GM18951 (cell line): Measurements from ENCODE around the gene RAMAC.
"Not testable (repeated sequence)": the region's sequence is repeated elsewhere in the genome, so short reads cannot be mapped to it uniquely, and the experiment has no call there.

Experiments used
- POLR2A ChIP-seq: IDR thresholded peaks from 4 replicates; pipeline ENCODE4 v1.6.1; 2011; ENCODE audit warnings: mild to moderate bottlenecking; ENCODE audit not compliant: insufficient read length, insufficient read depth; ENCODE audit errors: extremely low read depth
- in situ Hi-C: fragments of 300-500 bp; cut with MboI; formaldehyde crosslinking; loops from one replicate; pipeline ENCODE4 v1.12.0; 2022; ENCODE audit warnings: low sequenced_read_pairs, mixed read lengths, inconsistent platforms; ENCODE audit not compliant: unreplicated experiment

The RAMAC gene

DNA sequence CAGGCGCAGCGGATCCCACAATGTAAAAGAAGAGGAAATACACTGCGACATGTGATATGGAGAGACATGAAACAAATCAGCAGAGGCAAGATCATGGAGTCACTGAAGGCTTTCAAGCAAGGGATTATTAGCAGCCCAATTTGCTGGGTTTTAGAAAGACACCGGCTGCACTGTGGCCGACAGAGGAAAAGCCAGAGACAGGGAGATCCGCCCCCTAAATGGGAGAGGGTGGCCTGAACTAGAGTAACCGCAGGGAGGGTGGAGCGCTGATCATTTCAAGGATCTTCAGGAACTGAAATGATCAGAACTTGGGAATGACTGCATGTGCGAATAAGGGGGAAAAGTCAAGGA, 26.0 kb downstream of the RAMAC start:
- in situ Hi-C loops, result no loop called here
- TF ChIP-seq POLR2A, result no peak

- in situ Hi-C loops, result no loop called here
Measured at GRCh38 chr15:83012636-83013035, 26.6 kb downstream of the RAMAC start.

GRCh38 chr15:83014205-83014653, 28.2 kb downstream of the RAMAC start:
- in situ Hi-C loops, result no loop called here
- peak; percentile 30 for TF ChIP-seq POLR2A

More at GRCh38 chr15:83012636-83013035, 26.6 kb downstream of the RAMAC start:
- TF ChIP-seq POLR2A, result no peak

GRCh38 chr15:83015361-83015760, 29.4 kb downstream of the RAMAC start:
- in situ Hi-C loops, result no loop called here
- no peak for TF ChIP-seq POLR2A

GRCh38 chr15:83016906-83017305, 30.9 kb downstream of the RAMAC start:
- TF ChIP-seq POLR2A, result no peak
- in situ Hi-C loops, result no loop called here

DNA sequence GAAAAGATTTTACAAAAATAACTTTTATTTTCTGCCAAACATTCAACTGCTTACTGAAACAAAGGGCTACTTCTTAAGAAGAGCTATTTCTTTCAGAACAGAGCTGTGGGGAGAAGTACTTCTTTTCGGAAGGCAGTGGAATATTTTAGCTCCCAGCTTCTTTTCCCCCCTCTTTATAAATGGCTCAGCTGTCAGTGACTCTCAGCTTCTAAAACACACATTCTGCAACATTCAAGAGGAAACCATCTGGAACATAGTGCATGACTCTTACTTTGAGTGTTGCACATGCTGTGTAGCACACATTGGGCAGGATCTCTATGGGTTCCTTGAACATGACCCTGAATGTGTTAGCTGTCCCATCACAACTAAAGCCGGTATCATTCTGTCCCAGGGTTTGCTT, 32.4 kb downstream of the RAMAC start:
- TF ChIP-seq POLR2A, result no peak
- in situ Hi-C loops, result no loop called here

DNA sequence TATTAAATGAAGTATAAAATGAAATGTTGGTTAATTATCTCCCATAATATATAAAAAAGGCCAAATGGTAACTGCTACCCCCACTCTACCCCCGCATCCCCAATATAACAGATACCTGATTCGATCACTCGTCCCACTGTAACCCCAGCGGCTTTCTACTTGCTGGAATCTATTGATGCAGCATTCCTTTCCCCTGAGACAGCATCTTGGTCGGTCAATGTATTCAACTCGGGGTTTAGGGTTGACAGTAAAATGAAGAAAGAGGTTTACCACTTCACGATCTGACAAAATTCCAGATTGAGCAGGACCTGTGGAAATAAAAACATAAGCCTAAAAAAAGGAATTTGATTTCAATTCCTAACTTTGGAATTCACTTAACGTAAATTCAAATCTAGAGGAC, 44.0 kb downstream of the RAMAC start:
- in situ Hi-C loops, result no loop called here
- no peak for TF ChIP-seq POLR2A

GRCh38 chr15:83031234-83031633, 45.2 kb downstream of the RAMAC start:
- in situ Hi-C loops, result not testable (repeated sequence)

DNA sequence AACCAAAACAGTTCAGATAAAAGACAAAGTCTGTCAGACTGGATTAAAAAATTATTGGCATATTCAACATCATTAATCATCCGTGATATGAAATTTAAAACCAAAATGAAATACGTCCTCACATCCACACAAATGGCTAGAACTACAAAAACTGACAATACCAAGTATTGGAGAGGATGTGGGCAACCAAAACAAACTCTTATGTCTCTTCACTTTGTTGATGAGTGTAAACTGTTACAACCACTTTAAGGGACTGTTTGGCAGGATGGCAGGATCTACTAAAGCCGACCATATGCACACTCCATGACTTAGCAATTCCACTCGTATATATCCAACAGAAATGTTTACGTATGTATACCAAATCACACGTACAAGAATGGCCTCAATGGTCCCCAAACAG, 50.2 kb downstream of the RAMAC start:
- in situ Hi-C loops, result no loop called here
- TF ChIP-seq POLR2A, result no peak

DNA sequence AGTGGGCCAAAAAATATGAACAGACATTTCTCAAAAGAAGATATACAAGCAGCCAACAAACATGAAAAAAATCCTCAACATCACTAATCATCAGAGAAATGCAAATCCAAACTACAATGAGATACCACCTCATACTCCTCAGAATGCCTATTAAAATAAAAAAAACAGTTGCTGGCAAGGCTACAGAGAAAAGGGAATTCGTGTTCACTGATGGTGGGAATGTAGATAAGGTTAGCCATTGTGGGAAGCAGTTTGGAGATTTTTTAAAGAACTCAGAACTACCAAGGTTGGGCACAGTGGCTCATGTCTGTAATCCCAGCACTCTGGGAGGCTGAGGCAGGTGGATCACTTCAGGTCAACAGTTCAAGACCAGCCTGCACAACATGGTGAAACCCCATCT, 53.2 kb downstream of the RAMAC start:
- in situ Hi-C loops, result no loop called here

More for the DNA sequence above, 53.2 kb downstream of the RAMAC start:
- no peak for TF ChIP-seq POLR2A
